ENCODE measurements around the gene C3orf20.
A peak's percentile ranks its signal among the peaks of the same experiment; 100 is the strongest.
"Not testable (repeated sequence)": the region's sequence is repeated elsewhere in the genome, so short reads cannot be mapped to it uniquely, and the experiment has no call there.

The C3orf20 gene

GRCh38 chr3:14651440-14652251 lies 23.3 kb upstream of the C3orf20 start, which contains the start of gene CCDC174:
Gene CCDC174 (plus strand): TSS chr3:14651762. CDS start chr3:14651837, 75 bp downstream.
- Histone ChIP-seq H3K36me3 (ENCODE audit: insufficient read depth, low read length) (peaks cover 21% of the 10 kb centered on the region), H3K9ac (ENCODE audit: low read length) (peak within 1 kb of the TSS; percentile 87), H3K4me3 (ENCODE audit: low read depth in 1 of 2, low read length in 2 of 2) (peak within 1 kb of the TSS; percentile 80 to 90), H3K9me3 (ENCODE audit: low read length) (no peaks in the 10 kb centered on the region), H3K4me1 (ENCODE audit: insufficient read depth, low read length) (peaks cover 20% of the 10 kb centered on the region), H3K27me3 (ENCODE audit: control insufficient read depth in 1 of 2, insufficient read depth in 2 of 2, low read length in 2 of 2) (no peaks in the 10 kb centered on the region), H3K27ac (ENCODE audit: low read depth, low read length) (peak within 1 kb of the TSS; percentile 83)

- H3K36me3 ChIP-seq (ENCODE audit: insufficient read depth, low read length), result peaks cover 29% of the 10 kb centered on the region
Observed at GRCh38 chr3:14652360-14652907, 22.5 kb upstream of the C3orf20 start.

GRCh38 chr3:14657579-14657978 lies 17.4 kb upstream of the C3orf20 start:
- H3K9me3 ChIP-seq (ENCODE audit: low read length), result no peaks in the 10 kb centered on the region
- no peak overlapping the region for H3K9ac ChIP-seq (ENCODE audit: low read length)
- H3K4me3 ChIP-seq (ENCODE audit: low read depth in 1 of 2, low read length in 2 of 2), result no peak overlapping the region
- H3K4me1 ChIP-seq (ENCODE audit: insufficient read depth, low read length), result peaks cover 15% of the 10 kb centered on the region
- H3K27me3 ChIP-seq (ENCODE audit: control insufficient read depth in 1 of 2, insufficient read depth in 2 of 2, low read length in 2 of 2), result no peaks in the 10 kb centered on the region
- H3K36me3 ChIP-seq (ENCODE audit: insufficient read depth, low read length), result peaks cover 77% of the 10 kb centered on the region
- H3K27ac ChIP-seq (ENCODE audit: low read depth, low read length), result no peak overlapping the region

More at GRCh38 chr3:14652360-14652907, 22.5 kb upstream of the C3orf20 start:
- peak overlapping the region; percentile 80 to 90 for H3K4me3 ChIP-seq (ENCODE audit: low read depth in 1 of 2, low read length in 2 of 2)
- peak overlapping the region; percentile 83 for H3K27ac ChIP-seq (ENCODE audit: low read depth, low read length)
- not testable (repeated sequence) for H3K9me3 ChIP-seq (ENCODE audit: low read length); H3K27me3 ChIP-seq (ENCODE audit: control insufficient read depth in 1 of 2, insufficient read depth in 2 of 2, low read length in 2 of 2)
- H3K9ac ChIP-seq (ENCODE audit: low read length), result peak overlapping the region; percentile 87
- peaks cover 20% of the 10 kb centered on the region for H3K4me1 ChIP-seq (ENCODE audit: insufficient read depth, low read length)

- H3K27me3 ChIP-seq (ENCODE audit: control insufficient read depth in 1 of 2, insufficient read depth in 2 of 2, low read length in 2 of 2), result no peaks in the 10 kb centered on the region
- H3K9ac ChIP-seq (ENCODE audit: low read length), result no peak overlapping the region
- H3K36me3 ChIP-seq (ENCODE audit: insufficient read depth, low read length), result peaks cover 91% of the 10 kb centered on the region
- peaks cover under 1% of the 10 kb centered on the region for H3K4me1 ChIP-seq (ENCODE audit: insufficient read depth, low read length)
- H3K27ac ChIP-seq (ENCODE audit: low read depth, low read length), result no peak overlapping the region
- no peak overlapping the region for H3K4me3 ChIP-seq (ENCODE audit: low read depth in 1 of 2, low read length in 2 of 2)
- H3K9me3 ChIP-seq (ENCODE audit: low read length), result no peaks in the 10 kb centered on the region
Observed at GRCh38 chr3:14658978-14659377, 16.0 kb upstream of the C3orf20 start.

- H3K4me3 ChIP-seq (ENCODE audit: low read depth in 1 of 2, low read length in 2 of 2), result no peak overlapping the region
- H3K27me3 ChIP-seq (ENCODE audit: control insufficient read depth in 1 of 2, insufficient read depth in 2 of 2, low read length in 2 of 2), result no peaks in the 10 kb centered on the region
- H3K4me1 ChIP-seq (ENCODE audit: insufficient read depth, low read length), result no peaks in the 10 kb centered on the region
- no peak overlapping the region for H3K9ac ChIP-seq (ENCODE audit: low read length)
- H3K36me3 ChIP-seq (ENCODE audit: insufficient read depth, low read length), result peaks cover 93% of the 10 kb centered on the region
- H3K9me3 ChIP-seq (ENCODE audit: low read length), result no peaks in the 10 kb centered on the region
- no peak overlapping the region for H3K27ac ChIP-seq (ENCODE audit: low read depth, low read length)
Observed at GRCh38 chr3:14660942-14661341, 14.0 kb upstream of the C3orf20 start.

GRCh38 chr3:14663396-14664135 lies 11.4 kb upstream of the C3orf20 start:
- H3K9me3 ChIP-seq (ENCODE audit: low read length), result no peaks in the 10 kb centered on the region
- H3K27me3 ChIP-seq (ENCODE audit: control insufficient read depth in 1 of 2, insufficient read depth in 2 of 2, low read length in 2 of 2), result no peaks in the 10 kb centered on the region
- no peak overlapping the region for H3K4me3 ChIP-seq (ENCODE audit: low read depth in 1 of 2, low read length in 2 of 2)
- no peak overlapping the region for H3K27ac ChIP-seq (ENCODE audit: low read depth, low read length)
- H3K9ac ChIP-seq (ENCODE audit: low read length), result no peak overlapping the region
- H3K4me1 ChIP-seq (ENCODE audit: insufficient read depth, low read length), result no peaks in the 10 kb centered on the region
- H3K36me3 ChIP-seq (ENCODE audit: insufficient read depth, low read length), result peaks cover 92% of the 10 kb centered on the region

GRCh38 chr3:14664170-14664569 lies 10.8 kb upstream of the C3orf20 start:
- H3K27me3 ChIP-seq (ENCODE audit: control insufficient read depth in 1 of 2, insufficient read depth in 2 of 2, low read length in 2 of 2), result no peaks in the 10 kb centered on the region
- peaks cover 92% of the 10 kb centered on the region for H3K36me3 ChIP-seq (ENCODE audit: insufficient read depth, low read length)
- no peak overlapping the region for H3K4me3 ChIP-seq (ENCODE audit: low read depth in 1 of 2, low read length in 2 of 2)
- no peaks in the 10 kb centered on the region for H3K4me1 ChIP-seq (ENCODE audit: insufficient read depth, low read length)
- H3K9ac ChIP-seq (ENCODE audit: low read length), result no peak overlapping the region
- no peaks in the 10 kb centered on the region for H3K9me3 ChIP-seq (ENCODE audit: low read length)
- no peak overlapping the region for H3K27ac ChIP-seq (ENCODE audit: low read depth, low read length)

- no peak overlapping the region for H3K4me3 ChIP-seq (ENCODE audit: low read depth in 1 of 2, low read length in 2 of 2)
- peaks cover 52% of the 10 kb centered on the region for H3K36me3 ChIP-seq (ENCODE audit: insufficient read depth, low read length)
- no peaks in the 10 kb centered on the region for H3K4me1 ChIP-seq (ENCODE audit: insufficient read depth, low read length)
- H3K27me3 ChIP-seq (ENCODE audit: control insufficient read depth in 1 of 2, insufficient read depth in 2 of 2, low read length in 2 of 2), result no peaks in the 10 kb centered on the region
- no peak overlapping the region for H3K9ac ChIP-seq (ENCODE audit: low read length)
- no peak overlapping the region for H3K27ac ChIP-seq (ENCODE audit: low read depth, low read length)
- H3K9me3 ChIP-seq (ENCODE audit: low read length), result no peaks in the 10 kb centered on the region
Observed at GRCh38 chr3:14672588-14672987, 2.4 kb upstream of the C3orf20 start.

- Histone ChIP-seq H3K4me3 (ENCODE audit: low read depth in 1 of 2, low read length in 2 of 2) (no peak overlapping the region), H3K9ac (ENCODE audit: low read length) (no peak overlapping the region), H3K4me1 (ENCODE audit: insufficient read depth, low read length) (no peaks in the 10 kb centered on the region), H3K9me3 (ENCODE audit: low read length) (no peaks in the 10 kb centered on the region), H3K36me3 (ENCODE audit: insufficient read depth, low read length) (peaks cover 13% of the 10 kb centered on the region), H3K27me3 (ENCODE audit: control insufficient read depth in 1 of 2, insufficient read depth in 2 of 2, low read length in 2 of 2) (no peaks in the 10 kb centered on the region), H3K27ac (ENCODE audit: low read depth, low read length) (no peak overlapping the region)
Observed at GRCh38 chr3:14676881-14677280, 1.9 kb downstream of the C3orf20 start.

GRCh38 chr3:14678015-14678503 lies 3.1 kb downstream of the C3orf20 start:
- no peaks in the 10 kb centered on the region for H3K9me3 ChIP-seq (ENCODE audit: low read length)
- peaks cover 3% of the 10 kb centered on the region for H3K36me3 ChIP-seq (ENCODE audit: insufficient read depth, low read length)

GRCh38 chr3:14680115-14680514 lies 5.2 kb downstream of the C3orf20 start:
- no peak overlapping the region for H3K4me3 ChIP-seq (ENCODE audit: low read depth in 1 of 2, low read length in 2 of 2)
- no peaks in the 10 kb centered on the region for H3K36me3 ChIP-seq (ENCODE audit: insufficient read depth, low read length)
- no peaks in the 10 kb centered on the region for H3K27me3 ChIP-seq (ENCODE audit: control insufficient read depth in 1 of 2, insufficient read depth in 2 of 2, low read length in 2 of 2)
- no peak overlapping the region for H3K9ac ChIP-seq (ENCODE audit: low read length)
- H3K4me1 ChIP-seq (ENCODE audit: insufficient read depth, low read length), result no peaks in the 10 kb centered on the region
- no peaks in the 10 kb centered on the region for H3K9me3 ChIP-seq (ENCODE audit: low read length)
- H3K27ac ChIP-seq (ENCODE audit: low read depth, low read length), result no peak overlapping the region

More at GRCh38 chr3:14678015-14678503, 3.1 kb downstream of the C3orf20 start:
- H3K27ac ChIP-seq (ENCODE audit: low read depth, low read length), result no peak overlapping the region
- no peaks in the 10 kb centered on the region for H3K4me1 ChIP-seq (ENCODE audit: insufficient read depth, low read length)
- no peak overlapping the region for H3K4me3 ChIP-seq (ENCODE audit: low read depth in 1 of 2, low read length in 2 of 2)
- H3K27me3 ChIP-seq (ENCODE audit: control insufficient read depth in 1 of 2, insufficient read depth in 2 of 2, low read length in 2 of 2), result no peaks in the 10 kb centered on the region
- H3K9ac ChIP-seq (ENCODE audit: low read length), result no peak overlapping the region

Data from muscle layer of colon (tissue), 2 donors.